PFSK-1 (cell line): ENCODE measurements around the gene ALG5.

ENCODE experiments used
- FOXP2 ChIP-seq: optimal IDR thresholded peaks from 2 replicates; pipeline ENCODE3; 2011; ENCODE audit warnings: borderline replicate concordance, control low read depth, inconsistent platforms; ENCODE audit not compliant: insufficient read depth; ENCODE audit errors: extremely low read length, extremely low read depth
- POLR2AphosphoS5 ChIP-seq: IDR thresholded peaks from 2 replicates; pipeline ENCODE4 v1.6.1; 2012; ENCODE audit warnings: low read depth, mild to moderate bottlenecking, control low read depth, low read length, moderate library complexity
- SIN3A ChIP-seq: IDR thresholded peaks from 2 replicates; pipeline ENCODE4 v1.6.1; 2012; ENCODE audit warnings: mild to moderate bottlenecking, low read length, moderate library complexity, borderline replicate concordance; ENCODE audit not compliant: insufficient read depth
- TAF1 ChIP-seq: IDR thresholded peaks from 2 replicates; pipeline ENCODE4 v1.6.1; 2012; ENCODE audit warnings: low read length, control low read depth, borderline replicate concordance; ENCODE audit not compliant: insufficient read depth
- TF ChIP-seq, protein P1 (sequence below), 2 experiments: IDR thresholded peaks; 2 replicates each; pipeline versions ENCODE4 v1.6.1 to v1.8.0; 2011 to 2012; ENCODE audit warnings: low read depth in 2 of 2, low read length in 2 of 2, control low read depth in 1 of 2, inconsistent platforms in 1 of 2, mild to moderate bottlenecking in 1 of 2, moderate library complexity in 1 of 2; ENCODE audit not compliant: insufficient read depth in 1 of 2

The ALG5 gene

GRCh38 chr13:36915106-36915505 lies 84.0 kb downstream of the ALG5 start:
- TF ChIP-seq TAF1 (no peak), POLR2AphosphoS5 (no peak), FOXP2 (no peak), SIN3A (no peak)
- TF ChIP-seq, protein P1, sequence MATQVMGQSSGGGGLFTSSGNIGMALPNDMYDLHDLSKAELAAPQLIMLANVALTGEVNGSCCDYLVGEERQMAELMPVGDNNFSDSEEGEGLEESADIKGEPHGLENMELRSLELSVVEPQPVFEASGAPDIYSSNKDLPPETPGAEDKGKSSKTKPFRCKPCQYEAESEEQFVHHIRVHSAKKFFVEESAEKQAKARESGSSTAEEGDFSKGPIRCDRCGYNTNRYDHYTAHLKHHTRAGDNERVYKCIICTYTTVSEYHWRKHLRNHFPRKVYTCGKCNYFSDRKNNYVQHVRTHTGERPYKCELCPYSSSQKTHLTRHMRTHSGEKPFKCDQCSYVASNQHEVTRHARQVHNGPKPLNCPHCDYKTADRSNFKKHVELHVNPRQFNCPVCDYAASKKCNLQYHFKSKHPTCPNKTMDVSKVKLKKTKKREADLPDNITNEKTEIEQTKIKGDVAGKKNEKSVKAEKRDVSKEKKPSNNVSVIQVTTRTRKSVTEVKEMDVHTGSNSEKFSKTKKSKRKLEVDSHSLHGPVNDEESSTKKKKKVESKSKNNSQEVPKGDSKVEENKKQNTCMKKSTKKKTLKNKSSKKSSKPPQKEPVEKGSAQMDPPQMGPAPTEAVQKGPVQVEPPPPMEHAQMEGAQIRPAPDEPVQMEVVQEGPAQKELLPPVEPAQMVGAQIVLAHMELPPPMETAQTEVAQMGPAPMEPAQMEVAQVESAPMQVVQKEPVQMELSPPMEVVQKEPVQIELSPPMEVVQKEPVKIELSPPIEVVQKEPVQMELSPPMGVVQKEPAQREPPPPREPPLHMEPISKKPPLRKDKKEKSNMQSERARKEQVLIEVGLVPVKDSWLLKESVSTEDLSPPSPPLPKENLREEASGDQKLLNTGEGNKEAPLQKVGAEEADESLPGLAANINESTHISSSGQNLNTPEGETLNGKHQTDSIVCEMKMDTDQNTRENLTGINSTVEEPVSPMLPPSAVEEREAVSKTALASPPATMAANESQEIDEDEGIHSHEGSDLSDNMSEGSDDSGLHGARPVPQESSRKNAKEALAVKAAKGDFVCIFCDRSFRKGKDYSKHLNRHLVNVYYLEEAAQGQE (IDR thresholded peaks at IDR 0.05; ENCODE audit: insufficient read depth in 1 of 2, low read depth in 2 of 2, low read length in 2 of 2), result no peak

DNA sequence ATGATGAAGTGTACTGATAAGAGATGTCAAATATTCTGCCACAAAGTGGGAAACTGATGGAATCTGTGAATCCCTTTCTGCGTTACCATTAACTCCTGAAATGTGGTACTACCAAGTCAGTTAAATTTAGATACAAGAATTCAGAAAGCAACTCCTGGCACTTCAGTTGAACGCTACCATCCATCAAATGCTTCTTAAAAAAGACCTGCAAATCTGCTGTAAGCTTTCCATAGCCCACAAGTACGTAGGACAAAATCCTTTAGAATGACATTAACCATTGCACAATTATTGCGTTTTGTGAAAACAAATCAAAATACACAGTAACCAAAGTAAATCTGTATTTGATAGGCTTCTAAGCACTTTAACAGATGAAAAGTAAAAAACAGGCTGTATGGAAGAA lies 84.5 kb downstream of the ALG5 start:
- TF ChIP-seq, protein P1 (IDR thresholded peaks at IDR 0.05; ENCODE audit: insufficient read depth in 1 of 2, low read depth in 2 of 2, low read length in 2 of 2), result no peak
- TF ChIP-seq TAF1, result no peak
- TF ChIP-seq FOXP2, result no peak
- TF ChIP-seq POLR2AphosphoS5, result no peak
- TF ChIP-seq SIN3A, result no peak

GRCh38 chr13:36913463-36913862 lies 85.7 kb downstream of the ALG5 start:
- TF ChIP-seq FOXP2 (no peak), TAF1 (no peak), POLR2AphosphoS5 (no peak), SIN3A (no peak)
- TF ChIP-seq, protein P1 (IDR thresholded peaks at IDR 0.05; ENCODE audit: insufficient read depth in 1 of 2, low read depth in 2 of 2, low read length in 2 of 2), result no peak

DNA sequence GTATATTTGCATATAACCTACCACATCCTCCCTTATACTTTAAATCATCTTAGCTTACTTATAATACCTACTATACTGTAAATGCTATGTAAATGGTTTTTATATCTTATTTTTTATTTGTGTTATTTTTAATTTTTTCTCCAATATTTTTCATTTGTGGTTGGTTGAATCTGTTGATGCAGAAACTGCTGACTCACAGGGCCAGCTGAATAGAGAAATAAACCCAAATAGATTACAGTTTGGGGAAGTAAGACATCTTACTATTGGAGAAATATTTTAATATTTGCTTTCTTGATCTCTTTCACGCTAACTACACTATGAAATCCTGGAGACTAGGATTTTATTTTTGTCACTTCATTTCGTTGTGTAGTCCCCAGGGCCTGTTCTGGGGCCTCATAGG lies 86.2 kb downstream of the ALG5 start:
- TF ChIP-seq SIN3A (no peak), FOXP2 (no peak), POLR2AphosphoS5 (no peak), TAF1 (no peak)
- TF ChIP-seq, protein P1 (IDR thresholded peaks at IDR 0.05; ENCODE audit: insufficient read depth in 1 of 2, low read depth in 2 of 2, low read length in 2 of 2), result no peak

DNA sequence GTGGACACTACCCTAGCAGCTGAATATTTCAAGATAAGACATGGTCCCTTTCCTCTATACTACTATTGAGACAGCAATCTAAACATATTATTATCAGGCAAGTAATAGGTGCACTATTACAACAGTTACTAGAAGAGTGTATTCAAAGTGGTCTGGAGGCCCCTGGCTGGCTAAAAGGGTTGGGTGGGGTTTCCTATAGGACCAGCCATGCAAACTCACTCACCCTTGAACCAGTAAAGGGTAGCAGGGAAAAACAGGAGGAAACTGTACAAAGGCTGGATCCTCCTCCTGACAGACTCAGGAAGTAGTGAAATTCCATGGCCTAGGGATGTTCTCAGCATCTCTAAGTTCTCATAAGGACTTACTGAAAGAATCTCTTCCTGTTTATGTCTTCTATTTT lies 86.8 kb downstream of the ALG5 start:
- no peak for TF ChIP-seq SIN3A
- TF ChIP-seq, protein P1 (IDR thresholded peaks at IDR 0.05; ENCODE audit: insufficient read depth in 1 of 2, low read depth in 2 of 2, low read length in 2 of 2), result no peak
- TF ChIP-seq POLR2AphosphoS5, result no peak
- no peak for TF ChIP-seq FOXP2
- TF ChIP-seq TAF1, result no peak
